NB4 (cell line): ENCODE results near the gene RNU5B-1.

Experiments used
- POLR2A ChIP-seq: IDR thresholded peaks from 2 replicates; pipeline ENCODE4 v1.6.1; 2011; ENCODE audit warnings: mild to moderate bottlenecking; ENCODE audit not compliant: insufficient read length; ENCODE audit errors: extremely low read depth
- TF ChIP-seq, protein P1 (sequence below): IDR thresholded peaks from one replicate; pipeline ENCODE4 v1.5.1; 2012; ENCODE audit warnings: low read depth, low read length
- TF ChIP-seq, protein P2 (sequence below): IDR thresholded peaks from 2 replicates; pipeline ENCODE4 v1.6.1; 2011; ENCODE audit warnings: low read depth, low read length

DNA sequence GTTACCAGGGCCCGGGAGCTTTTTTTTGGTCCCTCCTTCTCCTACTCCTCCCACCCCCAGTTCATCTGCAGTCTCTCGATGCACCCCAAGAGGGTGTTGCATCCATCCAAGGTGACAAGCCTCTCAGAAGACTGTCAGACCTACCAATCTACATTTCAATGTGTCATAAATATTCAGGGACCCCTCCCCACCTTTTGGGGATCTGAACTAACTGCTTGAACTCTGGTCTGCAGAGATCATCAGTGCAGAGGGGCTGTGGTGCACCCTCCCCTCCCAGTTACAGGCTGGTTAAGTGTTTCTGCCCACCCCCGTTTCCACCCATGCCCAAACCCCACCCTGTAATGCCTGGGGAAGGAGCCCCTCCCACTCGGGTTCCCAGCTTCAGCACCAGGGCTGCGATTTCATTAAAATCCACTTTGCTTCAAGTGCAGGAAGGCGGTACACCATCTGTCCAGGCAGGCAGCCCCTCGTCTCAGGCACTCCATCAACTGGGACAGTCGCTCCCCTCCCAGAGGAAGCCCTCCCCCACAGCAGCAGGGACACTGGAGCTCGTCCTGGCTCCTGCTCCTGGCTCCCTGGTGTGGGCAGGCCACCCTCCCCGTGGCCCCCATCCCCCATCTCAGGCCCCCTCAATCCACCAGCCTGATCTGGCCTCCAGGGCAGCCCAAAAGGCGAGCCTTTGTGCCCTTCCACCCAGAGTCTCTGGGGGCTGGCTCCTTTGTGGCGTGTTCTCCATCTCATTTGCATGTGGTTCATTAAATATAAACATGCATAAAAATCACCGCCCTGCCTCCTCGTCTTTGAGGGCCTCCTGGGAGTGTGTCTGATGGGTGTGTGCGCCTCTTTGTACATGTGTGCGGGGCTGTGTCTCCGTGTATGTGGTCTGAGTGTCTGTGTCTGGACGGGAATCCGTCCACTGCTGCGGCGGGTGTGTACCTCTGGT, 32.3 kb downstream of the RNU5B-1 start:
- no peak for TF ChIP-seq POLR2A
- TF ChIP-seq, protein P1, sequence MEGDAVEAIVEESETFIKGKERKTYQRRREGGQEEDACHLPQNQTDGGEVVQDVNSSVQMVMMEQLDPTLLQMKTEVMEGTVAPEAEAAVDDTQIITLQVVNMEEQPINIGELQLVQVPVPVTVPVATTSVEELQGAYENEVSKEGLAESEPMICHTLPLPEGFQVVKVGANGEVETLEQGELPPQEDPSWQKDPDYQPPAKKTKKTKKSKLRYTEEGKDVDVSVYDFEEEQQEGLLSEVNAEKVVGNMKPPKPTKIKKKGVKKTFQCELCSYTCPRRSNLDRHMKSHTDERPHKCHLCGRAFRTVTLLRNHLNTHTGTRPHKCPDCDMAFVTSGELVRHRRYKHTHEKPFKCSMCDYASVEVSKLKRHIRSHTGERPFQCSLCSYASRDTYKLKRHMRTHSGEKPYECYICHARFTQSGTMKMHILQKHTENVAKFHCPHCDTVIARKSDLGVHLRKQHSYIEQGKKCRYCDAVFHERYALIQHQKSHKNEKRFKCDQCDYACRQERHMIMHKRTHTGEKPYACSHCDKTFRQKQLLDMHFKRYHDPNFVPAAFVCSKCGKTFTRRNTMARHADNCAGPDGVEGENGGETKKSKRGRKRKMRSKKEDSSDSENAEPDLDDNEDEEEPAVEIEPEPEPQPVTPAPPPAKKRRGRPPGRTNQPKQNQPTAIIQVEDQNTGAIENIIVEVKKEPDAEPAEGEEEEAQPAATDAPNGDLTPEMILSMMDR = no peak
- TF ChIP-seq, protein P2, sequence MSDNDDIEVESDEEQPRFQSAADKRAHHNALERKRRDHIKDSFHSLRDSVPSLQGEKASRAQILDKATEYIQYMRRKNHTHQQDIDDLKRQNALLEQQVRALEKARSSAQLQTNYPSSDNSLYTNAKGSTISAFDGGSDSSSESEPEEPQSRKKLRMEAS = no peak
